CD1c-positive myeloid dendritic cell (primary cell): Measurements from ENCODE around the gene RER1.

ENCODE experiments used
- DNase-seq: peaks from one replicate; pipeline ENCODE4 v3.0.0-alpha.2; 2016; ENCODE audit errors: extremely low spot score

RER1 gene

DNA sequence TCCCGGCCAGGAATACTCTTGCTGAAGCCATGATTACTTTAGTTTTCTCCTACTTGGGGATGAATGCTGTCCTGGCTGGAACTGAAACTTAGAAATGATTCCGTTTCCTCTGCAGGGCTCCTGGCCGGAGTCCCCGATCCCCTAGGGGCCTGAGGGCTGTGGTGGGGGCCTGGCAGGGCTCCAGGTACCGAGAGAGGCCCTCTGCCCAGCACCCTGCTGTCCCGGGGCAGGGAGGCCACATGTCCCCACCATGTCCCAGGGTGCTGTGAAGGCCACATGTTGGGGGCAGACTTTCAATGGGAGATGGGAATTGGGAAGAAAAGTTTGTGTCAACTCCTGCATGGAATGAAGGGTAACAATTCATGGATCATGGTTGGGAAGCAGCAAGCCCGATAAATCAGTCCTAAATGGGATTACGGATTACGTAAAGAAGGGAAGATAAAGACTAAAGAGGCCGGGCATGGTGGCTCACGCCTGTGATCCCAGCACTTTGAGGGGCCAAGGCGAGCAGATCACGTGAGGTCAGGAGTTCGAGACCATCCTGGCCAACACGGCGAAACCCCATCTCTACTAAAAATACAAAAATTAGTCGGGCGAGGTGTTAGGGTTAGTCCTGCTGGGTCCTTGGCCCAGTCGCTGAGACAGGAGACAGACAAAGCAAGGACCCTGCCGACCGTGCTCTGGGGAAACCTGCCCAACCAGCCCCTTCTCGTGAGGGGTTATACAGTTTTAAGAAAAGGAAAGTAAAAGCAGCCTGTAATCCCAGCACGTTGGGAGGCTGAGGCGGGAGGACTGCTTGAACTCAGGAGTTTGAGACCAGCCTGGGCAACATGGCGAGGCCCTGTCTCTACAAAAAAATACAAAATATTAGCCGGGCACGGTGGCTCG is 37.8 kb upstream of the RER1 start:
- no peak for DNase-seq

DNA sequence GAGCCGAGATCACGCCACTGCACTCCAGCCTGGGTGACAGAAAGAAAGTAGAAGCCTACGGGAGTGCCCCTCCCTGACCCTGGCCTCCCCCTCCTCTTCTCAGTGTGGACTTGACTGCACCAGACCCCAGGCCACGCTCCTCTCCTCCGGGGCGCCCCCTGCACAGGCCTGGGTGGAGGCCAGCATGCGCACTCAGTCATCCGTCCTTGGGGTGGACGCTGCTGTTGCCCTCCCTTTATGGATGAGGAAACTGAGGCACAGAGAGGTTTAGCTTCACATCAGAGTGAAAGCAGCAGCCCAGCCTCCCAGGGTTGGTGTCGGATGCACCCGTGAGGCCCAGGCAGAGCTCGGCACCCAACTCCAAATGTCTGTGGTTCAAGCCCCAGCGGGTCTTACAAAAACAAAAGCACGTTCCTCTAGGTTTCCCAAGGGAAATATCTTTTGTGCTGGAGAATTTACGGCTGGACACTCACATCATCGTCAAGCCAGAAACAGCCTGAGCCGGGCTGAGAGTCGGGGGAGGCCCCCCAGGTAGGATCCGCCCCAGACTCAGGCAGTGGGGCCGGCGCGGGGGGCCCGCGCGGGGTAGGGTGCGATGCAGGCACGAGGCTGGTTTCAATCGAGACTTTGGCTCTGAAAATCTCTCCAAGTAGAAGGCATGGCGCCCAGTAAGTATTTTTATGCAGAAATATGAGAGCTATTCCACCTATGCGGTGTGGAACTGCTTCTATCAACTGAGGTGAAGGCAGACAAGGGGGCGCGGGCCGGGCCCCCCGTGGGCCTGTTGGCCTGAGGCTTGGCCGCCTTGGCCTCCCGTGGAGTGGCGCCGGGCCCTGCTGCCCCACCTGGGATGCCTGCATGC is 36.9 kb upstream of the RER1 start:
- no peak for DNase-seq

DNA sequence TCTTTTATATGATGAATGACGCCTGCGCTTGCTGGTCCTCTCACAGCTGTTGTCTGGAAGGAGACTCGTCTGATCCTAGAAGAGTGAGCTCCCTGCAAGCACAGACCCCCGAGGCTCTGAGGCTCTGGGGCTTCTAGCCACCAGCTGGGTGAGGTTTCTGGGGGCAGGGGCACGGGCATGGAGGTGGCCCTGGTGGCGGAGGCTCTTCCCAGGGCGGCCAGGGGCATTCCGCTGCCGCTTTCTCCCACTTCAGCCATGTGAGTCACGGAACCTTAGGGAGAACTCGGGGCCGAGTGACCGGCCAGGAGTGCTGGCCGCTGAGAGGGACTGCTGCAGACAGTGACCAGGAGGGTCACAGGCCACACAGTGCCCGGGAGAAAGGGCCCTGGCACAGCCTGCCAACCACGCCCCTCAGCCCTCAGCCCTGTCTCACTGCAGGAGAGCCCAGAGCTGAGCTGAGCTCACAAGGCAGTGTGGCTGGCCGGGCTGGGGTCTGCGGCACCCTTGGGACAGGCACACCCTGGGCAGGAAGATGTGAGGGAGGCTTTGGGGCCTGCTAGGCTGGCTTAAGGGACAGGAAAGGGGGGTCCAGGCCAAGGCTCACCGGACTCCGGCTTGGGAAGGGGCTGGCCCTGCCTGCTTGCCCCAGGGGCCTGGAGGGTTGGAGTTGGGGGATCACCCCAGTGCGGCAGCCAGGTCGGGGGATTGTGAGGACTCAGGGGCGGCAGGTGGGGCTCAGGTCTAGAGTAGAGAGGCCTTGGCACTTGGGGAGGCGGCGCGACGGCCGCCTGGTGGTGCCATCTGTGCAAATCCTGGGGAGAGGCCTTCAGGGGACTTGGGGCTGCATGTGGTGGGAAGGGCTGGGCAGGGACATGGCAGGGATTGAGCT is 36.0 kb upstream of the RER1 start:
- DNase-seq = no peak

DNA sequence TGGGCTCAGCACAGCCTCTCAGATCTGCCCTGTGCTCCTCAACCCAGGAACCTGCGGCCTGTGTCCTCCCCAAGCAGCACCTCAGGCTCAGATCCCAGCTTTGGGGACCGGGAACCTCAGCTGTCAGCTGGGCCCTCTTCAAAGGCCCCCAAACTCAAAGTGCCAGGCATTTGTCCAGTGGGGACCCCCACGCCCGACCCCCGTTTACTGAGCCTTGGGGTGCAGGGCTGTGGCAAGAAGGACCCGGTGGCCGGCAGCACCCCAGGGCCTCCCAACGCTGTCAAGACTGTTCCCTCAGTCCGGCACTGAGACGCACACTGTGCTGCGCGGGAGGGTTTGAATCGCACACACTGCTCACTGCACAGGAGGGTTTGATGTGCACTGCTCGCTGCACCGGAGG is 35.2 kb upstream of the RER1 start:
- DNase-seq = no peak

DNA sequence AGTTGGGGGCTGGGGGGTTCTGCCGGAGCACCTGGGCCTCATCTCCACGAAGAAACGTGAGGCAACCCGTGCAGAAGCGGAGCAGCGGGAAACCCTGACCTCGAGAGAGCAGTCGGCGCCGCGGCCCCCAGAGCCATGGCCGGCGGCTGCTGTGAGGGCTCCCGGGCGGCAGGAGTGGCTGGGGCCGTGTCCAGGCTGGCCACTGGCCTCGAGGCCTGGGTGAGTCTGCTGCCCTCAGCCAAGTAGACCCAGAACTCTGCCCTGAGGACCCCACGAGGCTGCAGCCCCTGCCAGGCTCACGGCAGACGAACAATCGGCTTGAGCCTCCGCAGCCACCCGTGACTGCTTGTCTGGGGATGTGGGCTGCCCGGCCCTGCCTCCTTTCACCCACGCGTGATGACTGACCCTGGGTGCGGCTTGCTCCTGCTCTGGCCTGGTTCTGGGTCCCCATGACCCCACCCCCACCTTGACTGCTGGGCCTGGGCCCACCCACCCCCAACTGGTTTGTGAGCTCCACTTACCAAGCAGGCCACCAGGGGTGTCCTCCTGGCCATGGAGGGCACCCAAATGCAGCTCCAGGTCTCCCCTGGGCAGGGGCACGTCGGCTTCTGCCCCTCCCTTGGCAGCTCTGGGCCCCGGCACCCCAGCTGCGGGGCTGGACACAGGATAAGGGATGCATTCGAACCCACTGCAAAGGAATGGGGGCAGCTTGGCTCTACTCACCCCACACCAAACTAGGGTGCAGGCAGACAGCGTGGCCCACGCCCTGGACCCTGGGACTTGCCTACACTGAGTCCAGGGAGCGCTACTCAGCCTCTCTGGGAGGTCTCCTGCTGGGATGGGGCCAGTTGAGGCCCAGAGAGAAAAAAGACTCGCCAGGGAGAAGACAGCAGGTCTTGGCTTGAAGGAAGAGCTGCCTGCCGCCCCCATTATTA is 34.5 kb upstream of the RER1 start:
- no peak for DNase-seq

DNA sequence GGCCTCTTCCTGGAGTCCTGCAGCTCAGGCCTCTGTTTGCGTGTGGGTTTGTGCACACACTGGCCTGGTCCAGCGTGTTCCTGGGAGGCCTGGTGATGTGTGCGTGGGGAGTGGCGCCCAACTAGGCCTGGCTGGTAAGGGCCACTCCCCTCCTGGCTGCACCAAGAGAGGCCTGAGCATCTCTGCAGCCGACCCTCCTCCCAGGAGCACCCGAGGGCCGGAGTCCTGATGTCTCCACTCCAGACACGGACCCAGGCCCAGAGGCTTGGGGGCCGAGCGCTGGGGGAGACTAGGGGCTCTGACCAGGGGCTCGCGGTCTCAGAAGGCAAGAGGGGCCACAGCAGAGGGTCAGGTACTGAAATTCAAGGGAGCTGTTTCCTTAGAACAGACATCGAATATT is 33.6 kb upstream of the RER1 start:
- no peak for DNase-seq

DNA sequence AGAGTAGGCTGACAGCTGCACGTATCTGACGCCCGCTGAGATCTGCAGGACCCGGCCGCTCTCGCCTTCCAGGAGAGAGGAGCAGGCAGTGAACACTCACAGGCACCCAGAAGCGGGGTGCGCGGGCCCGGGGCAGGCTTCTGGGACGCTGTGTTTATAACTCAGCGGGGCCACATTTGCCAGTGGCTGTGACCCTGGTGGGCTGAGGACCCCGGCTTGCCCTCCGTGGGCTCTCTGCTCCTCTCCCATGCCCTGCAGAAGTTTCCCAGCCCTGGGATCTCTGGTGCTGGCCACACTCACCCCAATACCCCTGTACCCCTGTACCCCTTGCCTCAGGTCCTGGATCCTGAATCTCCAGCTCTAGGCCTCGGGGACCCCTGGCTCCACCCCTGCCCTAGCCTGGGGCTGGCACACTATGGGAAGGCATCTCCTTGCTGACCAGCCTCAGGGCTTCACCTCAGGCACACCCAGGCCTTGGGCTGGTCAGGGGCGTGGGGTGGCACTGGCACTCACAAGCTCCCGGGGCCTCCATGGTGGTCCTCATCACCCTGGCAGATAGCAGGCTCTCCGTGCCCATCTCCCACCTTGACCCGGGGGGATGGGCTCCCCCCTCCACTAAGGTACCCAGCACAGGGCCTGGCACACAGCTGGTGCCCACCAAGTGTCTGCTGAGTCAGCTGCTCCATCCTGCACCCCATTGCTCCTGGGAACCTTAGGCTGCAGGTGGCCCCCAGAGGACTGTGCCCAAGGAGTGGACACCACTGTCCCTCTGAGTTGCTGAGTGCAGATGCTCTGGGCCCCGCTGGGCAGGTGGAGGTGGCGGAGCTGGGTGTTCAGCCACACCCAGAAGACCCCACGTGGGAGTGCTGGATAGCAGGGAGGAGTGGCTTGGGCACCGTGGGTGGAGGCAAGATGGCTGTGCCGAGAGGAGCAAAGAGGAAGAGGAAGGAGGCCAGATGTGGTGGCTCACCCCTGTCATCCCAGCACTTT is 32.7 kb upstream of the RER1 start:
- DNase-seq = no peak

DNA sequence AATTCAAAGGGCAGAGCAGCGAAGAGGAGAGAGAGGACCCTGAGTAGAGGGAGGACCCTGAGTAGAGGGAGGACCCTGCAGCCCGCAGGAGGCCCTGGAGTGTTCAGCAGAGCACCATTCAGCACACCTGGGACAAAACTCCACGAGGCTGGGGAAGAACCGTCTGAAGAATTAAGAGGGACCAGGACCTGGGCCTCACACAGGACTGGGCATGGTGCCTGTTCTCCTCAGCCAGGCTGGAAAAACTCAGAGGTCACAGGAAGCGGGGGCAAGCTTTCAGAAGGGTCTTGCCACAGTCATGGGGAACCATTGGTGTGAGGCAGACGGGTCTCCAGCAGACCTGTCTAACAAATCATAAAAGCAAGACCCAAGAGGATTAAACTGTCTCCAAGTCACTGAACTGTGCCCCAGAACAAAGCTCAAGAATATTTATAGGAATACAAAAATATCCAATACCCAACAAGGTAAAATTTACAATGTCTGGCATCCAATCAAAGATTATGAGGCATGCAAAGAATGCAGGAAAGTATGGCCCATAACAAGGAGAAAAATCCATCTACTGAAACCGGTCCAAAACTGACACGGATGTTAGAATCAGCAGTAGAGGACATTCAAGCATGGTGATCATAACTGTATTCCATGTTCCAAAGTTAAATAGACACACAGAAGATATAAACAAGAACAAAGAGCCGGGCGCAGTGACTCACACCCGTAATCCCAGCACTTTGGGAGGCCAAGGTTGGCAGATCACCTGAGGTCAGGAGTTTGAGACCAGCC is 30.9 kb upstream of the RER1 start:
- no peak for DNase-seq

DNA sequence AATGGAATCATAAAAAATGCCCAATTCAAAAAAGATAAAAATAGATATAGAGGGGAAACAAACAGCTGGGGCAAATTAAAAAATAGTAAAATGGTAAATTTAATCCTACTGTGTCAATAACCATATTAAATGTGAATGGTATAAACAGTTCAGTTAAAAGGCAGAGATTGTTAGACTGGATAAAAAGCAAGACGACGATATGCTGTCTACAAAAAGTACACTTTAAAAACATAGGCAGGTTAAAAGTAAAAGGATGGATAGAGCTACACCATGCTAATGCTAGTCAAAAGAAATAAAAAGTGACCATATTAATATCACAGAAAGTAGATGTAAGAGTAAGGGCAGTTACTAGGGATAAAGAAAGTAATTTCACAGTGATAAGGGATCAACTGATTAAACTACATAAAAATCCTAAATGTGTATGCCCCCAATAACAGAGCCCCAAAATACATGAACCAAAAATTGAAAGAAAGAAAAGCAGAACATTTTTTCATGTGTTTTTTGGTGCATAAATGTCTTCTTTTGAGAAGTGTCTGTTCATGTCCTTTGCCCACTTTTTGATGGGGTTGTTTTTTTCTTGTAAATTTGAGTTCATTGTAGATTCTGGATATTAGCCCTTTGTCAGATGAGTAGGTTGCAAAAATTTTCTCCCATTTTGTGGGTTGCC is 27.7 kb upstream of the RER1 start:
- DNase-seq = no peak

DNA sequence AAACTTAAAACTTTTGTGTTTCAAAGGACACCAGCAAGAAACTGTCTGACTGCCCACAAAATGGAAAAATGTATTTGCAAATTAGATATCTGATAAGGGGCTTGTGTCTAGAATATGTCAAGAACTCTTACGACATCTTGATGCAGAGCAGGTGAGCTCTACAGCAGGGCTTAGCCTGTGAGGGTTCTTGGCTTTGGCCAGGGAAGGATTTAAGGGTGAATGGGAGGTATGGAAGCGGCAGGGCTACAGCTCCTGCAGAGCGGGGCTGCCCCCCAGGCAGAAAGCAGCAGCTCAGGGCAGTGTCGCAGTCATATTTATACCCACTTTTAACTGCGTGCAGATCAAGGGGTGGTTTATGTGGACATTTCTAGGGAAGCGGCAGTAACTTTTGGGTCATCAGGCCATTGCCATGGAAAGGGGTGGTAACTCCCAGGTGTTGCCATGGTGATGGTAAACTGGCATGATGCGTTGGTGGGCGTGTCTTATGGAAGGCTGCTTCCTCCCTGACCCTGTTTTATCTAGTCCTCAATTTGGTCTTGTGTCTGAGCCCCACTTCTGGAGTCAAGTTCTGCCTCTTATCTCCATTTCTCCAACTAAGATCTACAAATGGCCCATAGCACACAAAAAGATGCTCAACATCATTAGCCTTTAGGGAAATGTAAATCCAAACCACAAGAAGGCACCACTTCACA is 23.4 kb upstream of the RER1 start:
- no peak for DNase-seq

DNA sequence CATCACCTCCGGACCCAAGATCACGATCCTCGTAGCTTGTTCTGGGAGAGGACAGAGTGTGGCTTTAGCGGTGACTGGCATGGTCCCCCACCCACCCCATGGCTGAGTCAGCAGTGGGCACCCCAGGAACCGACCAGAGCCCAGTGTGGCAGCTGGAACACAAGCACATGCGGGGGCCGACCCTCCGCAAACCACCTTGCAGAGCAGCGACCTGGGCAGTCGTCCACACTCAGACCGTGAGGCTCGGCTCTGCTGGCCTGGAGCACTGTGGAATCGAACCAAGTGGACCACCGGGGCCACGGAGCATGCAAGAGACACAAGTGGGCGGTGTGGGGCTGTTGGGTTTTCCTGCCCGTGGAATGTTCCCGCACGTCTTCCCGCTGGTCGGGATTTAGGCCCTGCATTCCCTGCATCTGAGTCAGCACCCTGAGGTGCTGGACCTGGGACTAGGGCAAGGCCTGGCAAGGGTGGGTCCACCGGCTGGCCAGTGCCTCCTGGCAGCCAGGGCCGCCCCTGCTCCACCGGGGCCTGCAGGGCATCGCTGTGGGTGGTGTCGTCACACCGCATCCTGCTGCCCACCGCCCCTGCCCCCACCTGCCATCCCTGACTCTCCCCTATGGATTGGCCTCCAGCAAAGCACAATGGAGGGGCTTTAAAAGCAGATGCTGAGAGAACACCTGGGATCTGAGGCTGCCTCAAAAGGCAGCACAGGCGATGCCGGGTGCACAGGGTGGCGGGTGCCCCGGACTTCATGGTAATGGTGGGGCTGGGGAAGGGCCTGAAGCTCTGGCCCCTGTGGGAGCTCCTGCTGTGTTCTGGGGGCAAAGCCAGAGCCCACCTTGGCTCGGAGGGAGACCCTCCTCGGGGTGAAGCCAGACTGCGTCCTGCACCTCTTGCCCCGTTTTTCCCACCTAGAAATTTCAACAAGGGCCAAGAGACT is 18.8 kb upstream of the RER1 start:
- no peak for DNase-seq

DNA sequence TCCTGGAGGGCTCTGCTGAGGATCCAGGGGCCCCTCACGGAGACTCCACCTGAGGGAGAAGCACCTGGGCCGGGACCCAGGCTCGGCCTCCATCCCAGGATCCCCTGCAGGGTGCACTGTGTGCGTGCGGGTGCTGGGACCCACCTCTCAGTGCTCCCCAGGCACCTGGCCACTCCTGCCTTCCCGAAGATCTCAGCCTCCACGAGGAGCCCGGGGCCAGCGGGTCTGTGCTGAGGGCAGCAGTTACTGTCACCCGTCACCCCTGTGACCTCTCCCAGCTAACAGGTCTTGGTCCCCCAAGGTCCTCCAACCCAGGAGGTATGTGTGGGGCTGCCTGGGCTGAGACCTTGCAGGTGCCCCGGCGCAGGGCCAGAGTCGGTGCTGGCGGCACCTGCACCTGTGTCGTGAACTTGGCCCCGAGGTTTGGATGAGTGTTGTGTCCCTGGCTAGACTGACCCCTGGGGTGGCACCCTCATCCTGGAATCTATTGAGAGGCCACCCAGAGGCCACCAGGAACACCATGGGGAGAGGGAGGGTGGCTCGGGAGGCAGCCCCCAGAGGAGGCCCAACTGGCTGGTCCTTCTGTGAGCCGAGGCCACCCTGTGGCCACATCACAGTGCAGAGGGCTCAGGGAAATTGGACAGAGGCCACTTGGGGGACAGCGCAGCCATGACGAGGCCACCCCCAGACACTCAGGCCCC is 17.9 kb upstream of the RER1 start:
- no peak for DNase-seq

DNA sequence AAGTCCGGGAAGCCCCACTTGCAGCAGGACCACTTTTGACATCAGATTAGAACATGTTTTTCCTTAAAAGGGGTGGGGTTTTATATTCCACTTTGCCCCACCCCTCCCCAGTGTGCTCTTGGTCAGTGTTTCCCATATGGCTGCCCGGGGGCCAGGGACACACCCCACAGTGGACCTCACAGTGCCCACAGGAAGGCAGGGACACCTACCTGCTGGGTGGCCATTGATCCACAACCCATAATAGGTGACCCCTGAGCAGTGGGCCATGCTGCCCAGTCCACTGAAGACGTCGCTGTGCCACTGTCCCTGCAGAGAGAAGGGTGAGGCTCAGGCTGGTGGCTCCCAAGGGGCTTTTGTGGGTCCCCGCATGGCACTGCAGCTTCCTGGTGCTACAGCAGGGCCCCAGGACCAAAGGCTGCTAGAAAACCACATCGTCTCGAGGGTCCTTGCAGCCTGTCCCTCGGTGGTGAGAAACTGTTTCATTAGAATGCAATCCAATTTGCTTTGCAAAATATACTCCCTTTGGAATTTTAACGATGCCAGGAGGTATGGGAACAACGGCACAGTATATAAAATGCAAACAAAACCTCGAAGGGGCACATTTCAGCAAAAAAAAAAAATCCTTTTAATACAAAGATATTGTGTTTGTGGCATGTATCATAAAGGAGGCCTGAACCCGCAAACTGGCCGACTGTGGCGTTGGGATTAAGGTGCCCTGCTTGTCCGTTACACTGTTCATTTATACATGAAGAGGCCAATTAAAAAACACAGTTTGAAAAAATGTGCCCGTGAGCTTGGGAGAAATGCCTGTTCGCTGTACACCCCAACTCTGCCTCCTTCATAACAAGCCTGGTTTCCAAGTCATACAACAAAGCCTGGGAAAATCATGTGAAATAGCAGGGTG is 17.1 kb upstream of the RER1 start:
- DNase-seq = no peak

DNA sequence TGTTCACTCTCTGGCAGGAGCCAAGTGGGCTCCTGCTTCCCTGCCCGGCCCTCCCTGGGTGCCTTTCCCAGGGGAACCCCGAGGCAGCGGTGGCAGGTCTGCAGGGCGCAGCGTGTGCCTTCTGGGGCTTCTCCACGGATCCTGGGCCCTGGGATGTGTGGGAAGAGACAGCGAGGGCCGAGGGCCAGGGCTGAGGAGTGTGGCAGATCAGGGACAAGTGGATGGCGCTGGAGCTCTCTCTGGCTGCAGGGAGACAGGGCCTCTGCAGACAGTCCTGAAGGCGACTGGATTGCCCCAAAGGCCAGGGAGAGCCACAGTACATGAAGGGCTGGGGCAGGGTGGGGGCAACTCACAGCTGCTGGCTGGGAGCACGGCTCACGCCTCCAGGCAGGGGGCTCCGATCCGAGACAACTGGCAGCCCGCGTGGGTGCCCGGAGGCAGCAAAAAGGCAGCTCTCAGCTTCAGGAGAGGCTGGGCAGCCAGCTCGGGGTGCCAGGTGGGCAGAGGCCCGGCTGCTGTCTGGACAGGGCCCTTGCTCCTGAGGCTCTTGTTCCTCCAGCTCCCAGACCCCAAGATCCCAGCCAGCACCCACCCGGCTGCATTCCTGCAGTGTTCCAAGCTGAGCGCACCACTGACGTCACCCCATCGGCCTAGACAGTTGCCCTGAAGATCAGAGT is 16.3 kb upstream of the RER1 start:
- no peak for DNase-seq
